ENCODE data around the gene TNS3.
A peak's percentile ranks its signal among the peaks of the same experiment; 100 is the strongest.

The TNS3 gene

DNA sequence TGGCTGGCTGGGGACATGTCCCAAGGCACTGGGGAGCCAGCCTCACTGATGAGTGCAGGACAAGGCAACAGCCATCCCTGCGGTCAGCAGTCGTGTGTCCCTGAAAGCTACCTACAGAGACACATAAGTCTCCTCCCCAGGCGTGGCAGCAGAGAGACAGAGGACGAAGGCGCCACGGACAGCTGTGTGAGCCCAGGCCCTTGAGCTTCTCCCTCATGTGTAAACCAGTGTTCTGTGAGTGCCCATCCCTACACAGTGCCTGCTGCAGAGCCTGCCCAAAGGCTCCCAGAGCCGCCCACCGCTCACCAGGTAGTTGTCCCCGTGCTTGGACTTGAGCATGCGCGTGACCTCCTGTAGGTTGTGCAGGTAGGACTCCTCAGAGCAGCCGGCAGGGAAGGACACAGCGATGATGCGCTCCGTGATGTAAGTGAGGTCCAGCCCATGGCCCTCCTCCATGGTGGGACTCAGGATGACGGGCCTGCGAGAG is 142.7 kb downstream of the TNS3 start:
- Histone ChIP-seq H3K4me1 (ENCODE audit: control insufficient read depth, insufficient read depth, low read depth, low read length) (peaks cover 22% of the 10 kb centered on the region), H3K23ac (ENCODE audit: low read length in 2 of 2) (no peak overlapping the region)
- 96% methylated on average over 17 of the region's 17 CpGs for WGBS

DNA sequence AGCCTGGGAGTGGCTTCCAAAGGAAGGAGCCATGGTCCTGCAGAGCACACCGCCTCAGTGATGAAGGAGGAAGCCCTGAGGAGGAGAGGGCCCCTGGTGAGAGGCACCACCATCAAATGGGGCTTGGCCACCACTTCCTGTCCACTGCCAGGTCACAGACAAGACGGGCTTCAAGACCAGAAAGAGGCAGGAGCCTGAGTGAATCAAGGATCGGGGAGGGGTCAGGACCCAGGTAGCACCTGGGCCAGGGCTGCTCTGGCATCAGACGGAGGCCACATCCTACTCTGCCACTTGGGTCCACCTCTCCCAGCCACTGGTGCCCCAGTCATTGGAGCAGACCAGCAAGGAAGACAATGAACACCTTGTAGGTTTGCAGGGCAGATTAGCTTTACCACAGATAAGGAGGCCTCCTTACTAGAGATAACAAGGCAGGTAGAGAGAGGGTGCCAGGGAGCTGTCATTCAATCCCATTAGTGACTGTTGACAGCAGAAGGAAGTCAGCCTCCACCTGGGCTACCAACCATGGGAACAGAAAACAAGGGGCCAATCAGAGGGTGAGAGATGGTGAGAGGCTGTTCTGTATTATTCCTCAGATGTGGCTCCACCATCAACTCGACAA is 143.4 kb downstream of the TNS3 start:
- H3K14ac ChIP-seq (ENCODE audit: low read length in 2 of 2) = no peak overlapping the region
- H2BK5ac ChIP-seq (ENCODE audit: low read depth, low read length, poor library complexity, severe bottlenecking) = no peak overlapping the region
- 92% methylated on average over 5 of the region's 5 CpGs for WGBS
- H3K23ac ChIP-seq (ENCODE audit: low read length in 2 of 2) = no peak overlapping the region
- no peak overlapping the region for H3K27ac ChIP-seq (ENCODE audit: low read length, poor library complexity, severe bottlenecking)
- no peak overlapping the region for H4K91ac ChIP-seq (ENCODE audit: low read length)
- H3K4me1 ChIP-seq (ENCODE audit: control insufficient read depth, insufficient read depth, low read depth, low read length) = peaks cover 22% of the 10 kb centered on the region
- H2BK12ac ChIP-seq (ENCODE audit: low read length in 2 of 2) = peak overlapping the region in 1 of 2 experiments; percentile 45
- H3K36me3 ChIP-seq (ENCODE audit: control insufficient read depth in 1 of 2, insufficient read depth in 2 of 2, low read depth in 1 of 2, low read length in 2 of 2) = peaks cover 2 to 41% of the 10 kb centered on the region in 2 experiments
- no peak overlapping the region for H2BK15ac ChIP-seq (ENCODE audit: low read depth, poor library complexity, severe bottlenecking)
- DNase-seq = no peak
- H2AK5ac ChIP-seq (ENCODE audit: low read length, severe bottlenecking) = no peak overlapping the region
- no peak overlapping the region for H3K9ac ChIP-seq (ENCODE audit: low read length)
- H3K4ac ChIP-seq (ENCODE audit: low read depth in 1 of 2, low read length in 2 of 2) = no peak overlapping the region
- H3K9me3 ChIP-seq (ENCODE audit: control insufficient read depth, low read length) = no peaks in the 10 kb centered on the region
- no peak overlapping the region for H3K4me2 ChIP-seq (ENCODE audit: low read length, poor library complexity, severe bottlenecking)
- no peak overlapping the region for H4K8ac ChIP-seq (ENCODE audit: low read length)
- H2BK120ac ChIP-seq (ENCODE audit: low read depth, low read length) = no peak overlapping the region
- no peak overlapping the region for H3K4me3 ChIP-seq (ENCODE audit: insufficient read depth in 1 of 2, low read depth in 1 of 2, low read length in 2 of 2)
- H2AFZ ChIP-seq (ENCODE audit: low read depth, low read length) = no peak overlapping the region
- peaks cover 42% of the 10 kb centered on the region for H3K79me1 ChIP-seq (replicated peaks; ENCODE audit: low read length, poor library complexity, severe bottlenecking)
- peak overlapping the region in 1 of 2 experiments; percentile 14 for H3K18ac ChIP-seq (ENCODE audit: low read depth in 1 of 2, low read length in 2 of 2)
- H3K27me3 ChIP-seq (ENCODE audit: control insufficient read depth in 1 of 2, insufficient read depth in 1 of 2, low read length in 2 of 2) = peaks cover 0 to 7% of the 10 kb centered on the region in 2 experiments

More for the DNA sequence above, 142.7 kb downstream of the TNS3 start:
- H2BK5ac ChIP-seq (ENCODE audit: low read depth, low read length, poor library complexity, severe bottlenecking) = no peak overlapping the region
- H4K8ac ChIP-seq (ENCODE audit: low read length) = no peak overlapping the region
- H3K4me2 ChIP-seq (ENCODE audit: low read length, poor library complexity, severe bottlenecking) = no peak overlapping the region
- no peak for DNase-seq
- H3K79me1 ChIP-seq (replicated peaks; ENCODE audit: low read length, poor library complexity, severe bottlenecking) = peaks cover 44% of the 10 kb centered on the region
- no peak overlapping the region for H2AFZ ChIP-seq (ENCODE audit: low read depth, low read length)
- no peak overlapping the region for H4K91ac ChIP-seq (ENCODE audit: low read length)
- no peak overlapping the region for H3K4ac ChIP-seq (ENCODE audit: low read depth in 1 of 2, low read length in 2 of 2)
- no peak overlapping the region for H3K14ac ChIP-seq (ENCODE audit: low read length in 2 of 2)
- H3K18ac ChIP-seq (ENCODE audit: low read depth in 1 of 2, low read length in 2 of 2) = no peak overlapping the region
- peak overlapping the region in 1 of 2 experiments; percentile 23 for H2BK12ac ChIP-seq (ENCODE audit: low read length in 2 of 2)
- H3K4me3 ChIP-seq (ENCODE audit: insufficient read depth in 1 of 2, low read depth in 1 of 2, low read length in 2 of 2) = no peak overlapping the region
- peaks cover 0 to under 1% of the 10 kb centered on the region in 2 experiments for H3K27me3 ChIP-seq (ENCODE audit: control insufficient read depth in 1 of 2, insufficient read depth in 1 of 2, low read length in 2 of 2)
- H2BK15ac ChIP-seq (ENCODE audit: low read depth, poor library complexity, severe bottlenecking) = no peak overlapping the region
- H3K9me3 ChIP-seq (ENCODE audit: control insufficient read depth, low read length) = no peaks in the 10 kb centered on the region
- H3K27ac ChIP-seq (ENCODE audit: low read length, poor library complexity, severe bottlenecking) = no peak overlapping the region
- no peak overlapping the region for H2BK120ac ChIP-seq (ENCODE audit: low read depth, low read length)
- no peak overlapping the region for H3K9ac ChIP-seq (ENCODE audit: low read length)
- H2AK5ac ChIP-seq (ENCODE audit: low read length, severe bottlenecking) = no peak overlapping the region
- H3K36me3 ChIP-seq (ENCODE audit: control insufficient read depth in 1 of 2, insufficient read depth in 2 of 2, low read depth in 1 of 2, low read length in 2 of 2) = peaks cover 2 to 42% of the 10 kb centered on the region in 2 experiments

DNA sequence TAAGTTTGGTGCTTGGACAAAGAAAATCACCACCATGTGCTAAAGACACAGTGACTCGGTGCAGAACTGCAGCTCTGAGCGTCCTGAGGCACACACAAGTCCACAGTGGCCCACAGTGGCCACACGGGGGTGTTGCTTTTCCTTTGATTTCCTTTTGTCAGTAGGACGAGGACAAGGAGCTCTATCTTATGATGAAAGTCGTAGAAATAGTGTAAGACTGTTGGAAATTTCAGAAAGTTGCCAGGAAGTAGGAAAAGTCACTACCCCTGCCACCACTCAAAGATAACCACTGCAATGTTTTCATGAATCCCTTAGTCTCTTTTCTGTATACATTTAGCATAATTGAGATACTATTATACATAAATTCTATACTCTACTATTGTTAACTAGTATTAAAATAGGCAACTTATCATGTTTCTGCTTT is 146.0 kb downstream of the TNS3 start:
- H3K18ac ChIP-seq (ENCODE audit: low read depth in 1 of 2, low read length in 2 of 2) = no peak overlapping the region
- H3K9ac ChIP-seq (ENCODE audit: low read length) = no peak overlapping the region
- no peak overlapping the region for H3K23ac ChIP-seq (ENCODE audit: low read length in 2 of 2)
- no peak overlapping the region for H4K8ac ChIP-seq (ENCODE audit: low read length)
- H2BK5ac ChIP-seq (ENCODE audit: low read depth, low read length, poor library complexity, severe bottlenecking) = no peak overlapping the region
- no peaks in the 10 kb centered on the region for H3K9me3 ChIP-seq (ENCODE audit: control insufficient read depth, low read length)
- peaks cover 0 to 10% of the 10 kb centered on the region in 2 experiments for H3K27me3 ChIP-seq (ENCODE audit: control insufficient read depth in 1 of 2, insufficient read depth in 1 of 2, low read length in 2 of 2)
- no peak overlapping the region for H2AK5ac ChIP-seq (ENCODE audit: low read length, severe bottlenecking)
- no peak overlapping the region for H3K14ac ChIP-seq (ENCODE audit: low read length in 2 of 2)
- no peak overlapping the region for H3K4ac ChIP-seq (ENCODE audit: low read depth in 1 of 2, low read length in 2 of 2)
- H2BK15ac ChIP-seq (ENCODE audit: low read depth, poor library complexity, severe bottlenecking) = no peak overlapping the region
- no peak overlapping the region for H2AFZ ChIP-seq (ENCODE audit: low read depth, low read length)
- H4K91ac ChIP-seq (ENCODE audit: low read length) = no peak overlapping the region
- H3K4me2 ChIP-seq (ENCODE audit: low read length, poor library complexity, severe bottlenecking) = no peak overlapping the region
- H3K79me1 ChIP-seq (replicated peaks; ENCODE audit: low read length, poor library complexity, severe bottlenecking) = peaks cover 35% of the 10 kb centered on the region
- H3K4me3 ChIP-seq (ENCODE audit: insufficient read depth in 1 of 2, low read depth in 1 of 2, low read length in 2 of 2) = no peak overlapping the region
- no peak overlapping the region for H2BK120ac ChIP-seq (ENCODE audit: low read depth, low read length)
- peaks cover 8% of the 10 kb centered on the region for H3K4me1 ChIP-seq (ENCODE audit: control insufficient read depth, insufficient read depth, low read depth, low read length)
- WGBS = 26% methylated on average over 3 of the region's 5 CpGs
- H3K27ac ChIP-seq (ENCODE audit: low read length, poor library complexity, severe bottlenecking) = no peak overlapping the region
- peak overlapping the region in 1 of 2 experiments; percentile 34 for H2BK12ac ChIP-seq (ENCODE audit: low read length in 2 of 2)
- peak; percentile 88 for DNase-seq
- peaks cover 2 to 46% of the 10 kb centered on the region in 2 experiments for H3K36me3 ChIP-seq (ENCODE audit: control insufficient read depth in 1 of 2, insufficient read depth in 2 of 2, low read depth in 1 of 2, low read length in 2 of 2)

DNA sequence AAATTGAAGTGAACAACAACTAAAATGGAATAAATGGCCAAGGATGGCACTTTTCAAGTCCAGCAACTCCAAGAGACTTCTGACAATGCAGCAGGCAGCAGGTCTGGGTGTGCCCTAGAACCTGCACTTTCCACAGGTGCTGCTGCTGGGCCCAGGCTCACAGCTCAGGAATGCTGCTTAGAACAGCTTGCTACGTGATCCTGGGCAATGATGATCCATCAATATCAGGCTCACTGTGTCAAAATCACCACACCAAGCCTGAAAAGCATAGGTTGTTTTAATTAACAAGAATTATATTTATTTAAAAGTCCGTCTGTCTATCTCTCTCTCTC is 148.4 kb downstream of the TNS3 start:
- H2BK12ac ChIP-seq (ENCODE audit: low read length in 2 of 2) = no peak overlapping the region
- no peak overlapping the region for H3K4me3 ChIP-seq (ENCODE audit: insufficient read depth in 1 of 2, low read depth in 1 of 2, low read length in 2 of 2)
- no peak overlapping the region for H2AK5ac ChIP-seq (ENCODE audit: low read length, severe bottlenecking)
- no peak overlapping the region for H3K4me2 ChIP-seq (ENCODE audit: low read length, poor library complexity, severe bottlenecking)
- no peak overlapping the region for H3K4ac ChIP-seq (ENCODE audit: low read depth in 1 of 2, low read length in 2 of 2)
- H2BK120ac ChIP-seq (ENCODE audit: low read depth, low read length) = no peak overlapping the region
- H3K18ac ChIP-seq (ENCODE audit: low read depth in 1 of 2, low read length in 2 of 2) = no peak overlapping the region
- WGBS = 100% methylated on average over 1 of the region's 2 CpGs
- H3K9ac ChIP-seq (ENCODE audit: low read length) = no peak overlapping the region
- H2AFZ ChIP-seq (ENCODE audit: low read depth, low read length) = no peak overlapping the region
- H2BK15ac ChIP-seq (ENCODE audit: low read depth, poor library complexity, severe bottlenecking) = no peak overlapping the region
- no peak overlapping the region for H3K23ac ChIP-seq (ENCODE audit: low read length in 2 of 2)
- H3K4me1 ChIP-seq (ENCODE audit: control insufficient read depth, insufficient read depth, low read depth, low read length) = peaks cover 4% of the 10 kb centered on the region
- H3K27ac ChIP-seq (ENCODE audit: low read length, poor library complexity, severe bottlenecking) = no peak overlapping the region
- H3K14ac ChIP-seq (ENCODE audit: low read length in 2 of 2) = no peak overlapping the region
- H4K91ac ChIP-seq (ENCODE audit: low read length) = no peak overlapping the region
- H4K8ac ChIP-seq (ENCODE audit: low read length) = no peak overlapping the region
- H3K9me3 ChIP-seq (ENCODE audit: control insufficient read depth, low read length) = no peaks in the 10 kb centered on the region
- no peak for DNase-seq
- H3K36me3 ChIP-seq (ENCODE audit: control insufficient read depth in 1 of 2, insufficient read depth in 2 of 2, low read depth in 1 of 2, low read length in 2 of 2) = peaks cover under 1 to 30% of the 10 kb centered on the region in 2 experiments
- H2BK5ac ChIP-seq (ENCODE audit: low read depth, low read length, poor library complexity, severe bottlenecking) = no peak overlapping the region
- peaks cover 0 to 10% of the 10 kb centered on the region in 2 experiments for H3K27me3 ChIP-seq (ENCODE audit: control insufficient read depth in 1 of 2, insufficient read depth in 1 of 2, low read length in 2 of 2)
- peaks cover 24% of the 10 kb centered on the region for H3K79me1 ChIP-seq (replicated peaks; ENCODE audit: low read length, poor library complexity, severe bottlenecking)

Measured in mesenchymal stem cell (in vitro differentiated cells and primary cell).